Kidney tubule cell (primary cell): ENCODE results near the gene CREB3.

ENCODE experiments used
- DNase-seq: peaks from one replicate; pipeline ENCODE4 v3.0.0-alpha.2; 2018; ENCODE audit warnings: low spot score

The CREB3 gene

DNA sequence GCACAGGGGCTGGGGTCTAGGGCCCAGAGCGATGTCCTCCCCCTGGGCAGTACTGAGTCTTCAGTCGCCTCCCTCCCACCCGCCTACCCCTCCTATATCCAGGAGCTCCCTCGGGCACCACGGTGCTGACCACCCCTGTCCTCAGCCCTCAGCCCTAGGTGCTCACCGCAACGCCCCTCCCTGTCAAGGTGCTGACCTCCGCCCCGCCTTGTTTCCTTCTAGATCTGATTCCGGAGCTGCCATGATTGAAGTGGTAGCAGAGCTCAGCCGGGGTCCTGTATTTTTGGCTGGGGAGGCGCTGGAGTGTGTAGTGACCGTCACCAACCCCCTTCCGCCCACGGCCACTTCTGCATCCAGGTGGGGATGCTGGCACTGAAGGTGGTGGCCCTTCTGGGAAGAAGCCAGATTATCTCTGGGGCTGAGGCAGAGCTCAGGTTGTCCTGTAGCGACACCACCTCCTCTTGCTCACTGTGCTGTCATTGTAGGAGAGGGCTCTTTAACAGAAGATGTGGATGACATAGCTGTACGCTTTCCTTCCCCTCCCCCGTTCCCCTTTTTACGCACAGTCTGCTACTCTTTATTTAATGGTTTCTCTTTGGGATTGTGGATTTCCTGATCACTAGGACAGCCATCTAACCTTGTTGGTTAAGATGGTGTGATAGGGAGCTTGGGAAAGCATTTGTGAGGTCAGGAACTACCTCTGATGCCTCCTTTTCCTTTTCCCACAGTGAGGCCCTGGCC is 17.2 kb downstream of the CREB3 start:
- DNase-seq = peak; percentile 47

DNA sequence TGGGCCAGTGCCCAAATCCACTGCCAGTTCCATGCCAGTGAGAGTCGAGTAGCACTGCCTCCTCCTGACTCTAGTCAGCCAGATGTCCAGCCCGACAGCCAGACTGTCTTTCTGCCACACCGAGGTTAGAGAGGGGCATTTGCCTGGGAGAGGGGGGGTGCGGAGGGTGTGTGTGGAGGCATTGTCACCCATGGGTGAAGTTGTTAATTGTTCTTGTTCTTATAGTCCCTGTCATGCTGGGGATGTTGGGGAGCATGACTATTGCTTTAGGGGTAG is 17.7 kb downstream of the CREB3 start:
- no peak for DNase-seq

DNA sequence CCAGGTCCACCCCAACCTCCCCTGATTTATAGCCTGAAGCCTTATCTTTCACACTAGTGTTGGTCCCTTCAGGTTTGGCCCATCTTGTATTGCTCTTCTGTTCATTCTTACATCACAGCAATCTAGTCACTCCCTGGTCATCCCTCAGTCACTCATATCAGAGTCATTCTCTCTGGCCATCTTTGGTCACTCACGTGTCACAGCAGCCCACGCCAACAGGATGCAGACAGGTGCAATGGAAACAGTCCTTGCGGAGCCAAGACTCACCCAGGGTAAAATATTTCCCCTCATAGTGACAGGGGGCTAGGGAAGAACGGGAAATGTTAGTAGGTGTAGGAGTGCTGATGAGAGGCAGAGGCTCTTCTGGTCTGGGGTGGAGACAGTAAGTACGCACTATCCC is 21.0 kb downstream of the CREB3 start:
- DNase-seq = no peak

DNA sequence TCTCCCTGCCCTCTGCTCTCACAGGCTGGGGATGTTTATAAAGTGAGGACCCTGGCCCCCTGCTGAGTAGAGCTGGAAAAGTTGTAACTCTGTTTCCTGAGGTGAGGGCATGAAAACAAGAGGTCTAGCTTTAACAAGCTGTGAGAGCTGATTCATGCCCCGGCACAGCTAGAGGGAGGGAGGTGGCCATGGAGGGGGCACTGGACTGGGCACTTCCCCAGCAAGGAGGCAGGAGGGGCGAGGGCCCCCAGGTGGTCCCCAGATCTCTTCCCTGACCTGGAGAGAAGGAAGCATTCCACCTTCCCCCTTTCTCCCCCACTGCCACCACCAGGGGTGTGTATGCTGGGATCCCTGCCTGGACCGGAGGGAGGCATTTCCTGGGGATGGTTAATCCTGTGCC is 21.8 kb downstream of the CREB3 start, which contains the start of gene MSMP:
Gene MSMP (minus strand): TSS at position 13 of the 400 bp plus-strand sequence. CDS start 147 bp downstream, outside the sequence.
- DNase-seq = no peak

DNA sequence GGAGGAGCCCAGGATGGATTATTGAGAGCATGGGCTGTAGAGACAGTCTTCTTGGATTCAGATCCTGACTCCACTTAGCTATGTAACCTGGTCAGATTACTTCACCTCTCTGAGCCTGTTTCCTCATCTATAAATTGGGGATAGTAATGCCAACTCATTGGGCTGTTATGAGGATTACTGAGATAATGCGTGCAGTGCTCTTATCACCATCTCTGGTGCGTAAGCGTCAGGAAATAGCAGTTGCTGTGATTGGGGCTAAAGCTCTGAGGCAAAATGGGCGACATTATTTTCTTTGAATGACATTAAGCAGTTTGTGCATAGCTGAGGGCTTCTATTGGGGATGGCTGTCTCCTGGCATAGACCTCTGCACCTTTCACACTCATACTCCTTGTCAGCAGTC is 22.6 kb downstream of the CREB3 start:
- no peak for DNase-seq

DNA sequence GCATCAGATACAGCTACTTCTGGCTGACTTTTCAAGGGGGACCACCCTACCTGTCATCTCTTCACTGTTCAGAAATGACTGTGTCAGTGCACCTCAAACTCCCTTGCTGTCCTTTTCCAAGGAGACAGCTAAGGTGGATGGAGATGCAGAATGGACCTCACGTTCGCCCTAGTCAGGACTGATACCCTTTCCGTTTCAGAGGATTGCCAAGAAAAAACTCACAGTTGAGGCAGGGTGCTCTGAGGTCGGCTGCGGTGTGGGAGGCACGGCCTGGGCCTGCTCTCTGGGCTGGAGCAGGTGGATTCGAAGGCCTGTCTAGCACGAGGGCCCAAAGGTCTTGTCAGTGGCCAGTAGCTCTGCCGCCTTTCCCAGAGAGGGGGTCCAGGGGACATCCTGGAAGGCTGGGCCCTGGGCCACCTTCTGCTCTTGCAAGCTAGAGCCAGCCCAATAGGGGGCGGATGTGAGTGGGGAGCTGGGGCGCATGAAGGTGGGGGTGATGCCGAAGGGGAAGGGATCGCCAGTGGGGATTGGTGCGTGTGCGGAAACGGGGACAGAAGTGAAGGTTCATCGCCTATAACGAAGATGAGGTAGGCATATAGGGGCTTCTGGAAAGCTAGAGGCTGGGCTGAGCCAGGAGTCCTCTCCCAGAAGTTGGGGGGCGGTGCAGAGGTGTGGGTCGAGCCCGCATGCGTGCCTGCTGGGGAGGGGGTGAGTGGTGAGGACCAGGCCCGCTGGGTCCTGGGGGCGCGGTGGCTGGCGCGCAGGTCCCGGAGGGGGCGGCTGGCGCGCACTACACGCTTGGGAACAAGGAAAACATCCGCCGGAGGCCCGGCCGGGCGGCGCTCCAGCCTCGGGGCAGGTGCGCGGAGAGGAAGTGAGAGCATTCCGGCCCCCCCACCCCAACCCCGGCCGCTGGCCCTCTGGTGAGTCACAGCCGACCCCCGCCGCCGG is 24.1 kb downstream of the CREB3 start:
- peak; percentile 72 for DNase-seq

DNA sequence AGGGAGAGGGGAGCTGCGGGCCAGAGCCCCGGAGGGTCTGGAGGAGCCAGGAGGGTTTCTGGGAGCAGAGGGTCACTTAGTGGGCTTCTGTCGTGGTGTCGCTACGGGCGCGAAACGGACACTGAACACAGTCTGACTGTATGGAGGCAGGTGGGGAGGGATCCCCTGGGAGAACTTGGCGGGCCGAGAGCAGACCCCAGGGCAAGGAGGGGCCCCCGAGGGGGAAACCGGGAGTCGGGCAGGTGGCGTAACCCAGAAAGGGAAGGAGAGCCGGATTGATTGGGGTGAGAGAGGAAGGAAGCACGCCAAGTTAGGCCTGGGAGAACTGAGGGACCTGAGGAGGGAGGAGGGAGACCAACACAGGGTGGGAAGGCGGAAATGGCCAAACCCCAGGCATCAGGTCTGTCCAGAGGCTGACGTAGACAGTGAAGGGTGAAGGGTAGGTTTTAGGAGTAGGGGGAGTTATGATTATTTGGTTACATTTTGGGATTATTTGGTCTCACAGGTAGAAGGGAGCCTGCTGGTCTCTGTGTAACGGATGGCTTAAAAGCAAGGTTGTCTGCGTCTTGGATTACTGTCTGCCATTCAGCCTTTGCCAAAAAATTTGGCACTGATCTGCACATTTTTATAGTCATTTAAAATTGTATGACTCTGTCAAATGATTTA is 24.9 kb downstream of the CREB3 start:
- peak; percentile 76 for DNase-seq

DNA sequence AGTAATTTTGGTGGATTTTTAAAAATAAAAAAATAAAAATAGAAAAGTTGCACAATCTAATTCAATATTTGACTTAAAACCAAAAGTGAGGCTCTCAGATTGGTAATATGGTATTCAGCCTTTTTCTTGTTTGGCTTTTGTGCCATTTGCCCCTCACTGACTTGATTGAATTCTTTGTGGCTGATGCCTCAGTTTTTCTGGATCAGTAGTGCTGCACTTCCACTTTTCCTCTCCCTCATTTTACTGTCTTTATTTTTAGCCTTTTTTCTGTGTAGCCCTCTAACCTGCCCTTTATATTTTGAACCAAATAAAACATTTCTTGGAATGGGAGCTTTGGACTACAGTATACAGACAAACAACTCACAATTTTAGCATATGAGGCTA is 25.4 kb downstream of the CREB3 start:
- DNase-seq = no peak

DNA sequence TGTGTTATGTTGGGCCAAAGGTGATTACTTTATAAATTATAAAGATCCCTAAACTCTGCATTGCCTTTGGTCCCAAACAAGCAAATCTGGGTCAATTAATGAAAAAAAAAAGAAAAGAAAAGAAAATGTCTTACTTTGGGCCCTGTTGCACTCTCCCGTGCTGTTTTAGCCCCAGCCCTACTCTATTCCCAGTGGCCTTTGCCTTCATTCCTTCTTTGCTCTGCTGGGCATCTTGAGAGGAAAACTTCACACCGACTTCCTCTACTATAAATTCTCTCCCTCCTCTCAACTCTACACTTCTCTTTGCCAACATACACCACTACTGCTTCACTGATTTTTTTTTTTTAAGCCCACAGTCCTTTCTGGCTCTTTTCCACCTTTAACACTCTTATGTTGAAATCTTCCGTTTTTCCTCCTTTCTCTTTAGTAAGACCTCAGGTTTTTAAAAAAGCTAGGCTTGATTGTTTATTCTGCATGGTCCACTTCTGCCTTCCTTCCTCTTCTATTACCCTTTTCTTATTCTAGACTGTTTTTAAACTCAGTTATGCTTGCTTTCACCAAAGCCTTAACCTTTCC is 26.1 kb downstream of the CREB3 start:
- no peak for DNase-seq

DNA sequence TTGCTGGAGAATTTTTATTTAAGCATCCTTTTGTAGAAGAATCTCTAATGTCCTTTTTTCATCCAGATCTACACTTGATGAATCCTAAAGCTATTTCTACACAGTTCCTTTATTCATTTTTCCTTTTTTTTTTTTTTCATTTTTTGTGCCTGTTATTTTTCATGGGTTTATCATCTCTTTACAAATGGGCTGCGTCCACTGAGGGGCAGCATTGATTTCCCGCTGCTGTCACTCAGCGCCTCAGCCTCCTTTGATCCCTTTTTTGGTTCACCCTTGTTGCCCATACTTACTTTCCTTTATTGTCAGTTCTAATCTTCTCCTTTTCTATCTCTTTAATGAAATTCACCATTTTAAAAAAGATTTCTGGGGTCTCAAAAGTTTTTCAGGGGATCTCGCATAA is 27.3 kb downstream of the CREB3 start:
- no peak for DNase-seq

DNA sequence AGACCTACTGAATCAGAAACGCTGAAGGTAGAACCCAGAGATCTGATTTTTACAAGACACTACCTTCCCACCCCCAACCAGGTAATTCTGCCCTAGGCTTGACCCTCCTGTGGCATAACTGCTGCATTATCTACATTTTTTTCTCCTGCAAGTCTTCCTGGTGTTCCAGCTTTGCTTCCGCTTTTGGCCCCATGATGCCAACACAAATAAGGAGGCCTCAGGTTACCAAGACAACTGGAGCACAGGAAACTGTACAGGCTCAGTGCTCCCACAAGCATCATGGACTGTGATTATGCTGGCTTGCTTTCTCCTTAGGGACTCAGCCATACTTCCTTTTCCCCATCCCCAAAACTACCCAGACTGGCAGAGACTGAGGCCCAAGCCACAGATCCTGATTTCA is 28.2 kb downstream of the CREB3 start:
- peak; percentile 79 for DNase-seq

DNA sequence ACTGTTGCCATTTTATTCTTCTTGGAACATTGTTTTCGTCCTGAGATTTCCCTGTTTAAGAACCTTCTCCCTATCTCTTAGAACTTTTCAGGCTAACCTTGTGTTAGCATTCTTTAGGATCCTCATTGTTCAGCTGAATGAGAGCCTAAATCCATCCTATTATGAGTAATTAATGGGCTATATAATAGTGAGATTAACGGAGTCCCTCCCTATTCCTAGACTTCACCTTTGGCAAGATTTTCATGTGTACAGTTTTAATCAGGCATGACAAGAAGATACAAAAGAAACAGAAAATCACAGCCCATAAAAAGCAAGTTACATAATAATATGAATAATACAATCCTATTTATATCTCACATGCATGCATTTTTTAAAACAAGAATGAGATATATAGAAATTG is 30.7 kb downstream of the CREB3 start:
- no peak for DNase-seq

DNA sequence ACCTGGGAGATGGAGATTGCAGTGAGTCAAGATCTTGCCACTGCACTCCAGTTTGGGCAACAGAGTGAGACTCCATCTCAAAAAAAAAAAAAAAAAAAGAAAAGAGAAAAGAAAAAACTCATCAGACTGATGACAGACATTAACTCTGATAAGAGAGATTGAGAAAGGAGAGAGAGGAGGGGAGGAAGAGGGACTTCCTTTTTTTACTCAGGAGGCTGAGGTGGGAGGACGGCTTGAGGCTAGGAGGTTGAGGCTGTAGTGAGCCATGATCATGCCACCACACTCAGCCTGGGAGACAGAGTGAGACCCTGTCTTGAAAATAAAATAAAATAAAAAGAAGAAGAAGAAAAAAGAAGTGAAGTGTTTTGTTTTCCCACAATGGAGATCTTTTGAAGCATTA is 31.3 kb downstream of the CREB3 start:
- DNase-seq = no peak

DNA sequence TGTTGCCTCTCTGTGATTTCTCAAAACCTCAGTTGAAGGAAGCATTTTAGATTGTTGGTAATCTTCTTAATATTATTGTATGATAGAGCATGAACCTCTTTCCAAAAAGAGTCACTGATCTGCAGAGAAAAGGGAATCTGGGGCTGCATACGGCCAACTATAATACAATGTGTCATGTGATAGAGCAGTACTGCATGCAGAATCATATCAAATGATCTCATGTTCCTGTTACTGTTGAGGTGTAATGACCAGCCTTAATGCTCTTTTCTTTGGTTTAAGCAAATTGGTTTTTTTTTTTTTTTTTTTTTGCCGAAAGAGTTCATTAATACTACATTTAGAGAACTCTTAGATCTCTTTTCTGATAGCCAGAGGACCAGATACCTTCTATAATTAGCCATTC is 34.5 kb downstream of the CREB3 start:
- DNase-seq = no peak

DNA sequence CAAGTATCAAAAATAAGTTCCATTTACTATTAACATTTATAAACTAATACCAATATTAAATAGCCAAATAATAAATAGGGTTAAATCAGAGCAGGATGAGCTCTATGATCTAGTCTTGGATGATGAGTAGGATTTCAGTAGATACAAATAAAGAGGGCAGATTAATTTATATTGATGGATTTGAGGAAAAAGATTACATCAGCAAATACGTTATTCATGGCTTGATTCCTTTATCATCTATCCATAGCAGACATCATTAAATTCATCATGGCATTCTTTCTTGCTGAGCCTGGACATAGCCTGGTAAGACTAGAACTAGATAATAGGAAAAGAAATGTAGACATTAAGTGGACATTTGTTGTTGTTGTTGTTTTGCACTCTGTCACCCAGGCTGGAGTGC is 35.0 kb downstream of the CREB3 start:
- no peak for DNase-seq

DNA sequence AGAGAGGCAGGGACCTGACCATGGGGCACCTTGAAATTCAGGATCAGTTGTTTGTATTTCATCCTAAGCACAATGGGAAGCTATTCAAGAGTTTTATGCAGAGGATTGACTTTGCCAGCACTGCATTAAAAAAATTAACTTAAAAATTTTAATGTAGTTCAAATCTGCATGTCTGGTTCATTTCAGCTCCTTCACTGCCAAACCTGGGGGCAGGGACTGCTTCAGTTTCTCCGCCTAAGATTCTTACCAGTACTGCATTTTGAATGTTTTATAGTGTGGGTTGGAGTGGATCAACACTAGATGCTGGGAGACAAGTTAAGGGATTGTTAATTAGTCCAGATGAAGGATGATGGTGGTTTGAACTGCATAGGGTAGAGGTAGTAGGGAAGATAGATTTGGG is 37.3 kb downstream of the CREB3 start:
- no peak for DNase-seq

DNA sequence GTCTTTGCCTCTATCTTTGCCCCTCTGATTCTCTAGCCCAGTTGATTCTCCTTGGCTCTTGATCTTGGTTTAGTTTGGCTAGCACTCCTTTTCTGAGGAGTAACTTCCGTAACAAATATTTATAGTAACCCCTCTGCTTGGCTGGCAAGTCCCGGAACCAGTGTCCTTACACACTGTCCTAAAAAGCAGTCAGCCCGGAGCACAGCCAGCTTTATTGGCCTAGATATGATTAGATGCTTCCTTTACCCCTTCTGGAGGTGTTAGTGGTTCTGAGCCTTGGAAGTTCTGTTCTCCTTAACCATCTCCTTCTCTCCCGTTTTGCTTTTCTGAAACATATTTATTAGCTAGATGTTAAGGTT is 38.6 kb downstream of the CREB3 start:
- DNase-seq = no peak

DNA sequence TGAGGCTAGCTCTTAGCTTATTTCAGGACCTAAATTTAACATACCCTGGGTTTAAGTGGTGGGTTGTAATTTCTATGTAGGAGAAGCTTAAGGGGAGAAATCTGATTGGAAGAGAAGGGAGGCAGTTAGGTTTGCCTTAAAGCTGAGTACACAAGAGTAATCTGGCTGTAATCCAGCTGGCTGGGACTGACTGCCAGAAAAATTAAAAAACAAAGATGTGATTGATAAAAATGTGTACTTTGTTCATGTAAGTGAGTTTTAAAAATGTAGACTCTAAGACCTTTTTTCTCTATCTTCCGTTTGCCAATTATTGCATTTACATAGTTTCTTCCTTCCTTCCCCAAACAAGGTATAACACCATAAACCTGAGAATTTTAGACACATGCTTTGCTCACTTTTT is 39.1 kb downstream of the CREB3 start:
- DNase-seq = no peak

DNA sequence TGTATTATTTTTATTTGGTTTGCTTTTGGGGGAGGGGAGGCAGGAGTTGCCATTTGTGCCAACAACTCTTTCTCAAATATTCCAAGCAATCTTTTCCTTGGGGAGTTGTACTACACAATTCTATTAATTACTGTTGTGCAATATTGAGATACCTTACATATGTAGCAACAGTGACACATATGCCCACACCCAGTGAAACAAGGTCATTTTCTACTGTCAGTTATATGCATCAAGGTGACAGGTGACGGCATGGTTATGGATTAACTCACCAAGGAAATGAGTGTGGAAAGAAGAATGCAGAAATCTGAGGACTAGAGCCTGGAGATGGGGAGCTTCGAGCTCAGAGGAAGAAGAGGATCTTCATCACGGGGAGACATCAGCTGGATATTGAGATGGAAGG is 39.5 kb downstream of the CREB3 start:
- DNase-seq = peak; percentile 85

DNA sequence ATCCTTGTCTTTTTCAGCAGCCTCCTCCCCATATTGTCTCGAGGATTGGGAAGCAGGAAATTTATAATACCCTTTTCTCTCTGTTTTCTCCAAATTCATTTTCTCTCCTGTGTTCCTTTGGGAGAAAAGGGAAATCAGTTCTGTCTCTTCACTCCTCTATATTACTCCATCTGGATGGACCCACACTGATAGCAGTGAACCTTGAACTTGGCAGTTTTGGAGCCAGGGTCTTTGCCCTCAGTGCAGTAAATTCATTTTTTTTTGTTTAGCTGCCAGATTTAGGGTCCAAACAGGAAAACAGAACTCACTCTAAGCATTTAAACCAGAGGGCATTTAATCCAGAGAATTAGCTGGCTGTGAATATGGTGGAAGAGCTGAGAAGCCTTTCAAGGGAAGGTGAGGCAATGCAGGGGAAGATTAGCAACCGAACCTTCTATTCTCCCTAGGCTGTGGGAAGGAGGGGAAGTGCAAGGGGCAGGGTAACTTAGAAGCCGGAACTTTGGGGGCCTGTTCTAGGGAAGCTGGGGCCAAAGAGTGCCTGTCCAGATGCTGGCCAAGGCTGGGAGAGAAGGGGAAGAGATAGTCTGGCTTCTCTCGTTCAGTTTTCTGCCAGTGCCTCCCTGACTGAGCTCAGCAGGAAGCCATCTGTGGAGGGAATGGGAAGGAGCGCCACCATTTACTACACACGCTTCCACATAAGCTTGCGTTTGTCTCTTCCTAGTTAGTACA is 42.6 kb downstream of the CREB3 start:
- DNase-seq = no peak

DNA sequence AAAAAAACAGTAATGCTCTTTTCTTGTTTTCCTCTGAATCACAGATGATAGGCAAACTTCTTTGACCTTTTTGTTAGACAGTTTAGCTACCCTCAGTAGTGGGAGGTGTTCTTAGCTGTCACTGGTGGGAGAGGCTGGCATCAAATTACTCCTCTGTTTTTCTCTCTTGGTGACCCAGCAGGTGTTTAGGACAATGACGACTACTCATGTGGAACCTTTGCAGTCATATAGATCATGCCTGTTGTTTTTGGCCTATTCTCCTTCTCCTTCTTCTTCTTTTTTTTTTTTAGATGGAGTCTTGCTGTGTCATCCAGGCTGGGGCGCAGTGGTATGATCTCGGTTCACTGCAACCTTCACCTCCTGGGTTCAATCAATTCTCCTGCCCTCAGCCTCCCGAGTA is 43.6 kb downstream of the CREB3 start:
- DNase-seq = peak; percentile 28

DNA sequence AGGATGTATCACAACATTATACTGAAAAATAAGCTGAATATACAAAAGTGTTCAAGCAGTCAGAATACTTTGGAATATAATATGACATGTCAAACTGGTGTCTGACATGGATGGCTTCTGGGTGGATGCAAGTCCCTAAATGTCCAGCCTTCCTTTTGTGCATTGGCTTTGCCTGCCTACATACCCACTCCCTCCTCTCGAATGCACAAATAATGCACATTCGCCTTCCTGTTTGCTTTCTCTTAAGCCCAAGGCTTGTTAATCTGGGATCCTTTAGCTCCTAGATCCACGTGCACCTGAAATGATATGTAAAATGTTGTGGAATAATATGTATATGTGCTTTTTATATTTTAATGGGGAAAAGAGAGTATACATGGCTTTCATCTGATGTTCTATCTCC is 46.0 kb downstream of the CREB3 start:
- no peak for DNase-seq
